SU-DHL-6 (cell line): ENCODE measurements around the gene MKNK2.

Experiments used
- CTCF ChIP-seq: fragments of 200-600 bp; sonication (generic); IDR thresholded peaks from one replicate; pipeline ENCODE4 v1.5.1; 2017; ENCODE audit warnings: antibody characterized with exemption, mild to moderate bottlenecking, low read length, moderate library complexity; ENCODE audit not compliant: insufficient read depth, poor library complexity, severe bottlenecking
- EZH2phosphoT487 ChIP-seq: fragments of 200-600 bp; sonication (generic), shearing (Covaris generic); conservative IDR thresholded peaks from 2 replicates; pipeline ENCODE4 v1.6.1; 2018; ENCODE audit warnings: mild to moderate bottlenecking, antibody characterized with exemption, low read length, moderate library complexity, mixed read lengths

- no peak for TF ChIP-seq CTCF
- TF ChIP-seq EZH2phosphoT487 = no peak
Observed at GRCh38 chr19:2062389-2062729, 11.3 kb upstream of the MKNK2 start.
